Liver (tissue), 9 donors: ENCODE data around the gene CDR2. TPM values are rescaled to one million over a fixed set of nuclear protein-coding genes. Genes with fewer than 3 reads are reported as not detected.

Experiments used
- DNase-seq: peaks from one replicate; pipeline ENCODE4 v3.0.0-alpha.2; 2017; ENCODE audit warnings: low spot score
- H3K27ac ChIP-seq, 2 donors: one replicate each; pipeline ENCODE4 v1.7.0; 2013; ENCODE audit warnings: inconsistent platforms in 2 of 2, low read length in 2 of 2, control low read depth in 1 of 2, low read depth in 1 of 2, mild to moderate bottlenecking in 1 of 2
- H3K27me3 ChIP-seq, 4 donors: one replicate each; pipeline versions ENCODE4 v1.6.1 to v1.7.0; 2013; ENCODE audit warnings: low read length in 3 of 4, inconsistent platforms in 1 of 4, mild to moderate bottlenecking in 1 of 4, moderate library complexity in 1 of 4; ENCODE audit not compliant: control insufficient read depth in 4 of 4, insufficient read depth in 4 of 4
- H3K36me3 ChIP-seq, 4 donors: one replicate each; pipeline versions ENCODE4 v1.6.1 to v1.7.0; 2013; ENCODE audit warnings: low read length in 3 of 4, mild to moderate bottlenecking in 3 of 4, low read depth in 1 of 4, moderate library complexity in 1 of 4; ENCODE audit not compliant: control insufficient read depth in 4 of 4, insufficient read depth in 3 of 4
- H3K4me1 ChIP-seq, 4 donors: one replicate each; pipeline versions ENCODE4 v1.6.1 to v1.7.0; 2013; ENCODE audit warnings: low read length in 3 of 4, mild to moderate bottlenecking in 3 of 4, moderate library complexity in 1 of 4; ENCODE audit not compliant: control insufficient read depth in 4 of 4, insufficient read depth in 4 of 4
- H3K4me3 ChIP-seq, 3 donors: one replicate each; pipeline versions ENCODE4 v1.6.1 to v1.7.0; 2013; ENCODE audit warnings: low read length in 3 of 3, control low read depth in 1 of 3, low read depth in 1 of 3, mild to moderate bottlenecking in 1 of 3
- H3K9ac ChIP-seq, 2 donors: one replicate each; pipeline ENCODE4 v1.7.0; 2013; ENCODE audit warnings: low read length in 2 of 2, mild to moderate bottlenecking in 2 of 2, moderate library complexity in 2 of 2, control low read depth in 1 of 2, low read depth in 1 of 2
- H3K9me3 ChIP-seq, 4 donors: one replicate each; pipeline versions ENCODE4 v1.6.1 to v1.7.0; 2013; ENCODE audit warnings: low read length in 3 of 4; ENCODE audit not compliant: control insufficient read depth in 4 of 4
- ATF3 ChIP-seq: IDR thresholded peaks from 2 replicates; pipeline ENCODE4 v1.6.1; 2016; ENCODE audit warnings: antibody characterized with exemption
- CTCF ChIP-seq: fragments of 150-350 bp; IDR thresholded peaks from 2 replicates; pipeline ENCODE4 v1.5.1; 2017; ENCODE audit warnings: improper control_type of control experiment, low read depth, low read length; ENCODE audit not compliant: missing input control
- EGR1 ChIP-seq, 2 donors: IDR thresholded peaks; 2 replicates each; pipeline ENCODE4 v1.6.1; 2016 to 2018; ENCODE audit warnings: antibody characterized with exemption in 2 of 2, low read depth in 2 of 2
- FOXA1 ChIP-seq: IDR thresholded peaks from 2 replicates; pipeline ENCODE4 v1.6.1; 2016; ENCODE audit warnings: antibody characterized with exemption
- FOXA2 ChIP-seq: IDR thresholded peaks from 2 replicates; pipeline ENCODE4 v1.6.1; 2016; ENCODE audit warnings: antibody characterized with exemption
- GABPA ChIP-seq, 2 donors: IDR thresholded peaks in 1 of 2; conservative IDR thresholded peaks in 1 of 2; 2 replicates each; pipeline ENCODE4 v1.6.1; 2016; ENCODE audit warnings: antibody characterized with exemption in 2 of 2, mild to moderate bottlenecking in 1 of 2, moderate library complexity in 1 of 2
- HNF4A ChIP-seq, 2 donors: conservative IDR thresholded peaks; 2 replicates each; pipeline ENCODE4 v1.6.1; 2016; ENCODE audit warnings: antibody characterized with exemption in 2 of 2, mild to moderate bottlenecking in 2 of 2
- HNF4G ChIP-seq: IDR thresholded peaks from 2 replicates; pipeline ENCODE4 v1.6.1; 2016; ENCODE audit warnings: antibody characterized with exemption
- JUND ChIP-seq, 2 donors: IDR thresholded peaks; 2 replicates each; pipeline ENCODE4 v1.6.1; 2016; ENCODE audit warnings: antibody characterized with exemption in 2 of 2
- MAX ChIP-seq: IDR thresholded peaks from 2 replicates; pipeline ENCODE4 v1.6.1; 2016; ENCODE audit warnings: antibody characterized with exemption
- NR2F2 ChIP-seq: IDR thresholded peaks from 2 replicates; pipeline ENCODE4 v1.6.1; 2016; ENCODE audit warnings: antibody characterized with exemption
- RAD21 ChIP-seq, 2 donors: IDR thresholded peaks; 2 replicates each; pipeline ENCODE4 v1.6.1; 2016; ENCODE audit warnings: antibody characterized with exemption in 2 of 2, mild to moderate bottlenecking in 2 of 2
- REST ChIP-seq: IDR thresholded peaks from 2 replicates; pipeline ENCODE4 v1.6.1; 2016; ENCODE audit warnings: antibody characterized with exemption, mild to moderate bottlenecking
- RXRA ChIP-seq, 2 donors: IDR thresholded peaks; 2 replicates each; pipeline ENCODE4 v1.6.1; 2017 to 2018; ENCODE audit warnings: antibody characterized with exemption in 2 of 2, mild to moderate bottlenecking in 1 of 2
- SP1 ChIP-seq: IDR thresholded peaks from 2 replicates; pipeline ENCODE4 v1.6.1; 2018; ENCODE audit warnings: antibody characterized with exemption, mild to moderate bottlenecking
- TAF1 ChIP-seq: conservative IDR thresholded peaks from 2 replicates; pipeline ENCODE4 v1.6.1; 2016; ENCODE audit warnings: antibody characterized with exemption, mild to moderate bottlenecking
- YY1 ChIP-seq: IDR thresholded peaks from 2 replicates; pipeline ENCODE4 v1.6.1; 2016; ENCODE audit warnings: antibody characterized with exemption, mild to moderate bottlenecking
- ZBTB33 ChIP-seq: IDR thresholded peaks from 2 replicates; pipeline ENCODE4 v1.6.1; 2016; ENCODE audit warnings: antibody characterized with exemption
- WGBS: extraction: QIAGEN DNeasy Blood & Tissue Kit; methylation state at CpG from one replicate; pipeline ENCODE4 v1.1.7; 2013; 5-methylcytosine and 5-hydroxymethylcytosine counted together
- polyA plus RNA-seq, 2 donors: library from polyadenylated mRNA; stranded (reverse) in 1 of 2; unstranded in 1 of 2; fragments of 200-250 nt in 1 of 2; fragments of >200 nt in 1 of 2; fragmentation: Nextera tagmentation in 1 of 2; extraction: Ambion mirVana in 1 of 2; gene quantifications; one replicate each; pipeline versions ENCODE4 v1.2.1 to v1.2.3, GENCODE V29; 2013 to 2015
- total RNA-seq, 2 donors: library from RNA; depleted of rRNA; stranded (reverse); fragments of >200 nt; gene quantifications; one replicate each; pipeline ENCODE4 v1.2.3, GENCODE V29; 2014
- donor health status: healthy.
- donor health status: healthy.
- donor health status: healthy.
- donor health status: healthy.
- donor health status: healthy.

The CDR2 gene
- total and polyA plus RNA-seq, 4 donors = 2.9 to 12.1 (median 9.7) TPM

GRCh38 chr16:22323959-22324786, 50.2 kb downstream of the CDR2 start:
- H3K4me3 ChIP-seq = no peak overlapping the region
- DNase-seq = no peak
- no peaks in the 10 kb centered on the region for H3K27me3 ChIP-seq
- 93% methylated on average over 24 of the region's 24 CpGs for WGBS
- TF ChIP-seq FOXA1 (no peak), GABPA (IDR thresholded peaks at IDR 0.05 in 1 of 2, conservative IDR thresholded peaks at IDR 0.05 in 1 of 2) (no peak), HNF4G (no peak), TAF1 (no peak), MAX (no peak), REST (no peak), JUND (IDR thresholded peaks at IDR 0.05) (no peak), NR2F2 (no peak), ATF3 (no peak), CTCF (no peak), SP1 (no peak), EGR1 (IDR thresholded peaks at IDR 0.05; ENCODE audit: low read depth in 2 of 2) (no peak), YY1 (no peak), ZBTB33 (no peak), FOXA2 (no peak), RXRA (IDR thresholded peaks at IDR 0.05) (no peak), RAD21 (IDR thresholded peaks at IDR 0.05) (no peak), HNF4A (conservative IDR thresholded peaks at IDR 0.05) (no peak)
- H3K27ac ChIP-seq = no peak overlapping the region
- H3K9ac ChIP-seq = no peak overlapping the region
- peaks cover 11 to 77% (median 26%) of the 10 kb centered on the region in 4 donors for H3K36me3 ChIP-seq
- H3K9me3 ChIP-seq = no peaks in the 10 kb centered on the region
- no peaks in the 10 kb centered on the region for H3K4me1 ChIP-seq
